OCI-LY7 (cell line): ENCODE measurements around the gene CLTB. TPM values are rescaled to one million over a fixed set of nuclear protein-coding genes. Genes with fewer than 3 reads are reported as not detected.

Experiments
- BruUV-seq: library from RNA; stranded (reverse); fragments of 400-500 nt; replicated peaks from 2 replicates; lab custom pipeline; 2021; lab: Mats Ljungman, UMichigan
- CTCF ChIA-PET: fragments of 300-600 bp; sonication (Branson Sonifier 250); formaldehyde crosslinking; loops from one replicate; lab custom pipeline; 2022; ENCODE audit warnings: antibody characterized with exemption; ENCODE audit not compliant: unreplicated experiment; lab: Charles Lee
- POLR2A ChIA-PET: fragments of 300-600 bp; sonication (Branson Sonifier 250); formaldehyde crosslinking; loops from one replicate; lab custom pipeline; 2022; ENCODE audit warnings: antibody characterized with exemption; lab: Charles Lee
- DNase-seq: peaks from one replicate; pipeline ENCODE4 v3.0.0-alpha.2; 2015; ENCODE audit warnings: low spot score
- H2AFZ ChIP-seq: fragments of 200-600 bp; sonication (generic), shearing (Covaris generic); 2 replicates; pipeline ENCODE4 v1.6.1; 2014; ENCODE audit warnings: mild to moderate bottlenecking, antibody characterized with exemption, low read length, moderate library complexity
- H3K27ac ChIP-seq: fragments of 200-600 bp; sonication (generic); 2 replicates; pipeline ENCODE4 v1.5.1; 2014; ENCODE audit warnings: mixed run types, low read depth, mild to moderate bottlenecking, moderate library complexity, low read length, inconsistent platforms; ENCODE audit not compliant: poor library complexity, severe bottlenecking
- H3K36me3 ChIP-seq: fragments of 200-600 bp; sonication (generic); 2 replicates; pipeline ENCODE4 v1.6.1; 2014; ENCODE audit warnings: mild to moderate bottlenecking, antibody characterized with exemption, low read length, moderate library complexity, mixed read lengths; ENCODE audit not compliant: insufficient read depth
- H3K4me1 ChIP-seq: fragments of 200-600 bp; sonication (generic); 2 replicates; pipeline ENCODE4 v1.5.1; 2014; ENCODE audit warnings: mild to moderate bottlenecking, low read length; ENCODE audit not compliant: insufficient read depth, poor library complexity, severe bottlenecking
- H3K4me2 ChIP-seq: fragments of 200-600 bp; sonication (generic); 2 replicates; pipeline ENCODE4 v1.6.1; 2014; ENCODE audit warnings: mild to moderate bottlenecking, low read length
- H3K4me3 ChIP-seq: fragments of 200-600 bp; sonication (generic); 2 replicates; pipeline ENCODE4 v1.5.1; 2014; ENCODE audit warnings: mild to moderate bottlenecking, low read depth, low read length; ENCODE audit not compliant: poor library complexity, severe bottlenecking
- H3K79me2 ChIP-seq: fragments of 200-600 bp; sonication (generic); 2 replicates; pipeline ENCODE4 v1.6.1; 2016; ENCODE audit warnings: low read depth, mild to moderate bottlenecking, low read length, moderate library complexity, mixed read lengths; ENCODE audit not compliant: insufficient read depth
- H3K9me2 ChIP-seq: fragments of 200-600 bp; sonication (generic); 2 replicates; pipeline ENCODE4 v1.6.1; 2016; ENCODE audit warnings: mild to moderate bottlenecking, low read length, mixed read lengths; ENCODE audit not compliant: insufficient read depth
- H3K9me3 ChIP-seq: fragments of 200-600 bp; sonication (generic); 2 replicates; pipeline ENCODE4 v1.6.1; 2014; ENCODE audit warnings: mild to moderate bottlenecking, mixed run types, low read length, mixed read lengths
- H4K20me1 ChIP-seq: fragments of 200-600 bp; sonication (generic); 2 replicates; pipeline ENCODE4 v1.6.1; 2014; ENCODE audit warnings: mild to moderate bottlenecking, antibody characterized with exemption, low read length, moderate library complexity, mixed read lengths; ENCODE audit not compliant: insufficient read depth
- CTCF ChIP-seq: fragments of 200-600 bp; sonication (generic); conservative IDR thresholded peaks from 2 replicates; pipeline ENCODE4 v1.5.1; 2014; ENCODE audit warnings: mild to moderate bottlenecking, antibody characterized with exemption, low read length, moderate library complexity, mixed read lengths
- EZH2phosphoT487 ChIP-seq: fragments of 200-600 bp; sonication (generic); IDR thresholded peaks from 2 replicates; pipeline ENCODE4 v1.6.1; 2018; ENCODE audit warnings: low read depth, borderline replicate concordance, mild to moderate bottlenecking, mixed run types, antibody characterized with exemption, low read length, moderate library complexity, mixed read lengths
- intact Hi-C: fragments of 100-400 bp; cut with micrococcal nuclease; formaldehyde crosslinking; loops from one replicate; pipeline ENCODE4 v1.10.0; 2022; ENCODE audit not compliant: unreplicated experiment
- total RNA-seq, 2 experiments: library from RNA; depleted of rRNA in 1 of 2; stranded (reverse); fragments of >200 nt in 1 of 2; shearing (Covaris generic) in 1 of 2; gene quantifications; 2 replicates each; pipeline ENCODE4 v1.2.3, GENCODE V29; 2014 to 2022

Gene CLTB
- total RNA-seq, 2 experiments from 2014 or later = 53.0 to 53.4 TPM

DNA sequence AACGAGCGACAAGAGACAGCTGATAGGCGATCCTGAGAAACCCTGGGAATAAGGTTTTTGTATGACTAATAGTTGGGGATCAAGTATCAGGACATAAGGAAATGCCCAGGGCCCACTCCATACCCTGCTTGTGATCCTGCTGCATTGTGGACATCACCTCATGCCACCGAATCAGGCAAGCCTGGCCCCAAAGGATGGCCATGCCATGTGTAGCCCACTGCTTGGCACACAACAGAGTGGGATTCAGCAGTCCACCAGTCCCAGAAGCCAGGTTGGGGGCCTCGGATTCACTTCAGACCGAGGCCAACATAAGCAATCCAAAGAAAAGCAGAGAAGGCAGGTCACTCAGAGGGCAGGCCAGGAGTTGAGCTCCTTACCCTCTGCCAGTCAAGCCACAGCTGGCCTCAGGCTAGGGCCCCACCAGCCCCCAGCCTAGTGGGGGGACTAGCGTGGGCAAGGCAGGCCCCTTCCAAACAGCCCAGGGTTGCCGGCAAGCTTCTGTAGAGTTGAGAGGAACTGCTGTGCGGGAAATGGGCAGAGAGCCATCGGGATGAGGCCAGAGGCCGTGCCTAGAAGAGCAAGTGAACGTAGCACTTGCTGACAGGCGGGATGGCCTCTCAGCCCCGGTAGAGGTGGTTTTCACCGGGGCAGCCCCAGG, 33.0 kb downstream of the CLTB start:
- no peak overlapping the region for H3K27ac ChIP-seq
- TF ChIP-seq EZH2phosphoT487 (no peak), CTCF (no peak)
- no peaks in the 10 kb centered on the region for H3K9me2 ChIP-seq
- no peak for DNase-seq
- no peak overlapping the region for H2AFZ ChIP-seq
- ChIA-PET CTCF (interaction anchor here (0.5 kb wide), 1 partner anchor 21 kb away, joined by 9 read pairs; no protein-coding TSS in a partner anchor), POLR2A (interaction anchor here (1.1 kb wide), 1 partner anchor 21 kb away, joined by 3 read pairs; no protein-coding TSS in a partner anchor)
- H3K79me2 ChIP-seq = peaks cover 36% of the 10 kb centered on the region
- no peaks in the 10 kb centered on the region for H3K9me3 ChIP-seq
- H3K36me3 ChIP-seq = peaks cover 93% of the 10 kb centered on the region
- intact Hi-C loops = loop anchor here (10.0 kb wide), 1 partner anchor 149 kb away; the partner anchor contains the start of gene SIMC1
- BruUV-seq = no TSS peak
- H4K20me1 ChIP-seq = peaks cover 23% of the 10 kb centered on the region
- H3K4me2 ChIP-seq = no peak overlapping the region
- peaks cover 20% of the 10 kb centered on the region for H3K4me1 ChIP-seq
- H3K4me3 ChIP-seq = no peak overlapping the region

- Histone ChIP-seq H3K79me2 (peaks cover 29% of the 10 kb centered on the region), H3K4me2 (no peak overlapping the region), H3K9me3 (no peaks in the 10 kb centered on the region), H3K4me3 (no peak overlapping the region), H3K9me2 (no peaks in the 10 kb centered on the region), H2AFZ (no peak overlapping the region), H3K4me1 (peaks cover 20% of the 10 kb centered on the region), H3K27ac (no peak overlapping the region), H3K36me3 (peaks cover 90% of the 10 kb centered on the region), H4K20me1 (peaks cover 23% of the 10 kb centered on the region)
- CTCF ChIA-PET = interaction anchor here (0.5 kb wide), 1 partner anchor 21 kb away, joined by 9 read pairs; no protein-coding TSS in a partner anchor
- DNase-seq = no peak
- no TSS peak for BruUV-seq
- intact Hi-C loops = loop anchor here (10.0 kb wide), 1 partner anchor 148 kb away; the partner anchor contains the start of gene SIMC1
- no peak for TF ChIP-seq EZH2phosphoT487
- TF ChIP-seq CTCF = no peak
- POLR2A ChIA-PET = interaction anchor here (1.1 kb wide), 1 partner anchor 21 kb away, joined by 3 read pairs; no protein-coding TSS in a partner anchor
These were observed 33.6 kb downstream of the CLTB start for GRCh38 chr5:176382721-176383120.

- Histone ChIP-seq H3K79me2 (peaks cover 22% of the 10 kb centered on the region), H3K9me3 (no peaks in the 10 kb centered on the region), H3K4me3 (no peak overlapping the region), H2AFZ (no peak overlapping the region), H3K36me3 (peaks cover 83% of the 10 kb centered on the region), H3K9me2 (no peaks in the 10 kb centered on the region), H4K20me1 (peaks cover 18% of the 10 kb centered on the region), H3K4me1 (peaks cover 16% of the 10 kb centered on the region), H3K27ac (no peak overlapping the region), H3K4me2 (no peak overlapping the region)
- POLR2A ChIA-PET = interaction anchor here (0.9 kb wide), 1 partner anchor 20 kb away, joined by 4 read pairs; no protein-coding TSS in a partner anchor
- no peak for TF ChIP-seq CTCF
- TF ChIP-seq EZH2phosphoT487 = no peak
- CTCF ChIA-PET = no interaction called here
- intact Hi-C loops = loop anchor here (10.0 kb wide), 1 partner anchor 147 kb away; the partner anchor contains the start of gene SIMC1
- BruUV-seq = no TSS peak
- DNase-seq = no peak
These were observed 34.4 kb downstream of the CLTB start for GRCh38 chr5:176381979-176382378.
